Measurements from ENCODE around the gene CTNNA3.

Gene CTNNA3

DNA sequence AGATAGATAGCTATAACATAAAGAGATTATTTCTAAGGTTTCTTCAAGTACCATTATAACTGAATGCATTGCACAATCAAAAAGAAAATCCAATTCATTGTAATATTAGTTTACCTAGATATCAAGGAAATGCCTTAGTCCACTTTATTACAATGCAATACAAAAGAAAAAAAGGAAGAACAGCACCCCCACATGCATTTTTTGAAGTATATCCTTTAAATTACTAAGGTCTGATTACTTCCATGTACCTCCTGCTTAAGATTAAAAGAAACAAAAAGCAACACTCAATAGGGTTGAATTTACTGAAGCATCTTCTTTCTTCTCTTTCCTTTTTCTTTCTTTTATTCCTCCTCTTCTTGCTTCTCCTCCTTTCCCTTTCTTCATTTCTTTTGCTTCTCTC is 1743.9 kb downstream of the CTNNA3 start:
- DNase-seq, result no peak

GRCh38 chr10:65950075-65950474 is 1745.9 kb downstream of the CTNNA3 start:
- no peak for DNase-seq

DNA sequence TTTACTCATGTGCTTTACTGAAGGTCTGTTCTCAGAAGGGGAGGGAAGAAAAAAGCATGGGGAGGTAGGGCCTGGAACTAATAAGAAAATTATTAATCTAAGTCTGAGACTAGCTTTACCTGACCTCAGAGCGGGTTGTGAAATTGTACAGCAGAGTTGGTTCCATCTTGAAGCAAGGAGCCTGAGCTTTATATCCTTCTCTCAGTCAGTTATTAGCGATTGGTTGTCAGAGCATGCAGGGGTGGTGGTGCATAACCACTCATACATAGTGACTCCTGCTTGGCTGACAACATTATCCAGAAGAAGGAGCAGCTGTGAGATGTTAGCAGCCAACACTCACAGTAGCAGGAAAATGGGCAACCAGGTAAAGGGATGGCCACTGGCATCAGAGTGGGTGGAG is 1746.5 kb downstream of the CTNNA3 start:
- no peak for DNase-seq

DNA sequence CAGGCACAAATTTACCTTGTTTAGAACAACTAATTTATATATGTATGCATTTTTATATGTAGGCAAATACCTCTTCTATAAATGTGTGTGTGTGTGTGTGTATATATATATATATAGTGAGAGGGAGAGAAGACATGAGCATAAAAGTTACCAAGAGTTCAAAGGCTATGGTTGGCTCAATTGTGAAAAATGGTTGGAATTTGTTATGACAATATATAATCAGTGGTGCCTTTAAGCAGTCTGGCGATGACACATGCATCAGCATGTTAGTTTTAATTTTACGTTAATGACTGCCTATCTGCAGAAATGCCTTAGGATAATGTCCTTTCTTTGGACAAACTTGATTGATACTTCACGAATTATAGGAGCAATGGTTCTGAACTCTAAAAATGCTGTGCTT is 1750.9 kb downstream of the CTNNA3 start:
- no peak for DNase-seq

GRCh38 chr10:65943451-65943850 is 1752.5 kb downstream of the CTNNA3 start:
- DNase-seq, result no peak

GRCh38 chr10:65940816-65941662 is 1755.0 kb downstream of the CTNNA3 start:
- DNase-seq, result no peak

- no peak for DNase-seq
Observed at GRCh38 chr10:65940105-65940504, 1755.9 kb downstream of the CTNNA3 start.

DNA sequence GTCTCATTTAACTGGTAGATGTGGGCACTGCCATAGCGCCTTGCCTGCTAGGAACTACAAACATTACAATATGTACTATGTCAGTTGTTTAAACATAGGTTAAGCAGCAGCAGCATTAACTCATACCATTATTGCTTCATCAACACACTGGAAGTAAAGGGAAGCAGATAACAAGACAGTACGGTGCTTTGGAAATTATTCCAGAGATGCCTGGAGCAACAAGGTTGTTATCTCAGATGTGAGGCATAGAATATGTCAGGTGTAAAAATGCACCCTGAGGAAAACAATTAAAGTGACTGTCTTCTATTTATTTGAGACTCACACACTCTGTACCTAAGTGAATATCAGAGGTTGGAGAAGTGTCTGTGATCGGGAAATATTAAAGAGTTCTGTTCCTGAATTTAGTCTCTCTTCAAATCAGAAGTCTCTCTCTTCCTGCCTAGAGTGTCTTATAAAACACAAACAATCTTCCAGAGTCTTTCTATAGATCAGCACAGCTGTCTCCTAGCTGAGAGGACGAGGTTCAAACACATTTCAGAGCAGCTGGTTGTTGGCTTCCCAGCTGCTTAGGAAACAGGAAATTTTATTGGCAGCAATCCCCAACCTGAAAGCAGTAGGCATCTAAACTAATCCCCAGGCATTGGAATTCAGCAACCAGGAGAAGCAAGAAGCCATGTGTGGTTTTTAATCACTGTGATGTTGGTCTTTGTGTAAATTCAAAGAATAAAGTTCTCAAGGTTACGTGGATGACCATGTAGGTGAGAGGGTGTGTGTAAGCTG is 1764.5 kb downstream of the CTNNA3 start:
- no peak for DNase-seq

- no peak for DNase-seq
Observed at GRCh38 chr10:65911151-65911835, 1784.7 kb downstream of the CTNNA3 start.

- DNase-seq, result no peak
Observed at GRCh38 chr10:65910209-65910608, 1785.8 kb downstream of the CTNNA3 start.

DNA sequence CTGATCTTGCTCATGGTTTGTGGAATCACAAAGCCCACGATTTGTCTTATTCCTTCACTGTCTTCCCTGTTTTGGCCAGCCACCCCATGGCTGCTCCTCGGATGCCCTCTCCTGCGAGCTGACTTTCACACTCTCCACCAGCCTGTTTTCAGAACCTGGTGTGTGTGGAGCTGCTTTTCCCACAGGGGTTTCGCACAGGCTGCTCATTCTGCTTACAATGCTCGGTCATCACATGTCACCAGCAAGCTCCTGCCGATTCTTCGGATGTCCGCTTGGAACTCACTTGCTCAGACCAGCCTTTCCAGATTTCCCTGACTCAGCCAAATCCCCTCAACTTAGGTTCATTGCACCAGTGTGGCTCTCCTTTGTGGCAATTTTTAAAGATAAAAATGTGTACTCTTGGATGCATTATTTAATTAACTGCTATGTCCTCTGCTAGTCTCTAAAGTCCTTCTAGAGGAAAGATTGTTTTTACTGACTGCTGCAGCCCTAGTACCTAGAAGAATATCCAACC is 1788.7 kb downstream of the CTNNA3 start:
- DNase-seq, result no peak

GRCh38 chr10:65903620-65904019 is 1792.4 kb downstream of the CTNNA3 start:
- no peak for DNase-seq

DNA sequence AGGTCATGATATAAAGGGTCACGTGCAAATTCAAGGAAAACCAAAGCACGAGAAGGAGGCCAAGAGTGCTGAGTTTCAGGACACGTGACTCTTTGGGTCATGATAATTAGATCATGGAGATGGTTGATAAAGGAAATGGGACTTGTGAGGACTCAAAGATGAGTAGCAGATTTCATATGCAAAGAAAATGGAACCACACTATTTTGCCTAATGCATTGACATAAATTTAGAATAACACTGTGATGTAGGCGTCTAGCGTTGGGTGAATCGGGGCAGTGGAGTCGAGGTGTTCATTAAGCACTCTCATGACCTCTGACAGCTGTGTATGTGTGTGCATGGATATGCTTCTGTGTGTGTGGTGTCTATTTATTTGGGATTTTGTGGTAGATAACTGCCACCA is 1795.7 kb downstream of the CTNNA3 start:
- no peak for DNase-seq

GRCh38 chr10:65898055-65898454 is 1797.9 kb downstream of the CTNNA3 start:
- DNase-seq, result no peak

DNA sequence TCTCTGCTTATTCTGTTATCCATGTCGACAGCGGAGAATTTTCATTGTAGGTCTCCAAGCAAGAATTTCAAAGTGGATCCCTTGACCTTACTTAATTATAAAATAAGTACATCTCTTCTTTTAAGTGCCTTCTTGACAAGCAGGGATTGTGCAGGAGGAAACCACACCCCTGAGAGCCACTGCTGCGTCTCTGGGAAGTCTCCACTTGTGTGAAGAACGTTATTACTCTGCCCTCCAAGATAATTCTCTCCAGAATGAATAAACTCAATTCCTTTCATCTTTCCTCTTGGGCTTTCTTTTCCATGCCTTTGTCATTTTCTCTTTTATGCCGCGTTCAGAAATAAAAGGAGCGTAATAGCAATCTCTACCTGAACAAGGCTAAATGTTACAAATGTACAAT is 1801.0 kb downstream of the CTNNA3 start:
- no peak for DNase-seq

GRCh38 chr10:65894379-65894778 is 1801.6 kb downstream of the CTNNA3 start:
- no peak for DNase-seq

DNA sequence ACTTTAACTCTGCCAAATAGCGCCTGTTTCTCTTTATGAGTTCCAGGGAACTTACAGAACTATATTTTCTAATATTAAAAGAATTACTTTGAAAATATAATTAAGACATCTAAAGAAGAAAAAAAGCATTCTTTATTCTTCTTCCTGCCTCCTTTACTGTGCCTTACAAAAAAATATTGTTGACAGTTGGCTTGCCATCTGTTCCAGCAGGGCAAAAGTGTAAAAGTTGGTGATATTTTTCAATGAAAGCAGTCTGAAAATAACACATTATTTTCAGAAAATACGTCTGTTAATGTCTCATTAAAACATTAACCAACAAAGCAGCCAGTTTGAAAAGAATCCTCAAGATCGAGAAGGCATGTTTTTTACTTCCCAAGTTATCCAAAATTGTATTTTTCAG is 1802.3 kb downstream of the CTNNA3 start:
- no peak for DNase-seq

GRCh38 chr10:65892284-65892683 is 1803.7 kb downstream of the CTNNA3 start:
- no peak for DNase-seq

DNA sequence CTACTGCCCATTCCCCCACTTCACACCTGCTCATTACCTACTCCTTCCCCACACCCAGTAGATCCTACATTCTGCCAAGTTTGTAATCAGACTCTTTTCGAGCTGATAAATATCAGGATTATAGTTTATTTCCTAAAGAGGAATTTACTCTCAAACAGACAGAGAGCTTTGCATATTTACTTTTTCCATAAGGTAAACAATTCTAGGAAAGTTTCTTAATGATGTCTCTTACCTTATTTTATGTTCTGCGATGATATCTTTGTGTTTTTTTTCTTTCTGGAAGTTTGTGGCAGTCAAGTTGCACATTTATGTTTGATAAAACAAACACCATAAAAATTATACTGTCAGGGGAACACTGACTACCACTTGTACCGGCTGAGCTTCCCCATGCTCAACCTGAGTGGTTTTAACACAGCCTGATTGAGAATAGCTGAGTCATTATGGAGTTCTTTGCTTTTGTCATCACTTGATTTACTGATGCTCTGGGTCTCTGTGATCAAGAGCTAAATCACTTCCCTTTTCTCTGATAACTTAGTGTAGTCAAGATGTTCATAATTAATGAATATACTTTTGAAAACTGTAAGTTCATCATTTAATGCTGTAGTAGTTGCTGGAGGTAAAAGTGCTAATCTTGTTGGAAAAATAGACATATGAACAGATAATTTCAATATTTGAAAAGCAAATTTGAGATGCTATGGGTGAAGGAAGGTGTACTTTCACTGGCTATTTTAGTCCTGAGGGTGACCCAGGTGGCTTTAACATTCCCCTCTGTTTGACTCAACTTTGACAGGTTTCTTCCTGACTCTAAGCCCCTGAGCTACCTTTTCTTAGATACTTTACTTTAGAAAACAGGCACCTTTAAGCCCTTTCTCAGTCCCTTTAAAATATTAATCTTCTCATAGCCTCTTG is 1804.7 kb downstream of the CTNNA3 start:
- DNase-seq, result no peak

DNA sequence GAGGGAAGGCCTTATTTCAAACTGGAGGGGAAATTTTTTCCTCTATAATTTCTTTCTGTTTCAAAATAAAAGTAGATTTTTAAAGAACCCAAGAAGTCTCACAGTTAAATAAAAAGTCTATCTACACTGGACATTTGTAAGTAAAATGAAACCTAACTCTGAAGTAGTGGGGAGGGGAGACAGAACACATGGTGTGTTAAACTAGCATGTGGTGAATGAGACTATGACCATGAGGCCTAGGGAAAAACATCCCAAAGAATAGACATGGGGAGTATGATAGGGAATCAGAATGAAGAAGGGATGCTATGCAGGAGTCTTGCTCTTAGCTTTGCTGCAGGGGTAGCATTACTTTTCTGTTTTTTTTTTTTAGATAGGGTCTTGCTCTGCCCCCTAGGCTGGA is 1831.5 kb downstream of the CTNNA3 start:
- no peak for DNase-seq

DNA sequence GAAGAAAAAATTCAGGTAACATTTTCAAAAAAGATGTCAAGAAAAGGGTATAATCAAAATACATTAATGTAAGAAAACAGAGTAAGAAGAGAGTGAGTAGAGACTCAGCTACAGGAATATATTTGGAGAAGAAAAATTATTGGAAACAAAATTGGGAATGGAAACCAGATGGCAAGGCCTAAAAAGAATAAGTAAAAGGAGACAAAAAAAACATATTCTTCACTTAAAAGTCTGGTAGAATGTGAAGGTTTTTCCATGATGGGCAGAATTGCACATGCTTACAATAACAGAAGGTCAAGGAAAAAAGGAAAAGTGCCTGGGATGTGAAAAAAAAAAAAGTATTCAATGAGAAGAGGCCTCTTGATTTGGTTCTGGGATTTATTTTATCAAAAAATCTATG is 1832.0 kb downstream of the CTNNA3 start:
- DNase-seq, result no peak

Measured in stimulated activated CD4-positive, alpha-beta T cell treated with anti-CD3 and anti-CD28 coated beads, Interleukin-4, amount 100 ng/mL, for 1 hour (primary cell).